Right cardiac atrium (tissue), 5 donors: ENCODE data around the gene FAM136A. TPM values are rescaled to one million over a fixed set of nuclear protein-coding genes. Genes with fewer than 3 reads are reported as not detected.
A peak's percentile ranks its signal among the peaks of the same experiment; 100 is the strongest.
"Not testable (repeated sequence)": the region's sequence is repeated elsewhere in the genome, so short reads cannot be mapped to it uniquely, and the experiment has no call there.

ENCODE experiments used
- ATAC-seq, 2 donors: fragments of 200-7000 bp; cut with Tn5 transposase; one replicate each; pipeline versions ENCODE4 v1.8.0 to v1.9.1; 2020; ENCODE audit warnings: moderate library complexity in 2 of 2, mild to moderate bottlenecking in 1 of 2
- DNase-seq, 3 donors: peaks; one replicate each; pipeline ENCODE4 v3.0.0-alpha.2; 2020
- H3K27ac ChIP-seq: one replicate; pipeline ENCODE4 v1.5.1; 2013; ENCODE audit warnings: mild to moderate bottlenecking, low read length, control low read depth, moderate library complexity
- H3K27me3 ChIP-seq: one replicate; pipeline ENCODE4 v1.6.1; 2013; ENCODE audit not compliant: control insufficient read depth, insufficient read depth
- H3K4me1 ChIP-seq: one replicate; pipeline ENCODE4 v1.6.1; 2013; ENCODE audit warnings: low read length; ENCODE audit not compliant: control insufficient read depth, insufficient read depth
- H3K4me3 ChIP-seq: one replicate; pipeline ENCODE4 v1.5.1; 2013; ENCODE audit warnings: low read length, control low read depth
- H3K9me3 ChIP-seq: one replicate; pipeline ENCODE4 v1.6.1; 2013; ENCODE audit warnings: low read length; ENCODE audit not compliant: control insufficient read depth
- WGBS: extraction: QIAGEN DNeasy Blood & Tissue Kit; methylation state at CpG from one replicate; pipeline ENCODE4 v1.1.7; 2013; 5-methylcytosine and 5-hydroxymethylcytosine counted together
- intact Hi-C, 4 donors: fragments of 100-400 bp; cut with DNase I; formaldehyde crosslinking; loops; one replicate each; pipeline versions ENCODE4 v1.11.0 to v1.14.0; 2022 to 2023
- polyA plus RNA-seq: library from polyadenylated mRNA; stranded (reverse); fragments of 200-250 nt; gene quantifications from one replicate; pipeline ENCODE4 v1.2.3, GENCODE V29; 2013
- total RNA-seq, 4 donors: library from RNA; stranded (reverse); fragmentation: NEBNext Ultra II Directional; extraction: Animal tissue kit (Norgen Biotek cat#: 25700); gene quantifications; one replicate each; pipeline ENCODE4 v1.2.1, GENCODE V29; 2021
- donor health status: healthy with polysubstance abuse.
- donor health status: DM: no; HTN: yes; CAD: no.
- donor health status: DM: no; HTN: no; CAD: no.
- donor health status: DM: no; HTN: yes; CAD: no; lungs with severe emphysema.
- donor health status: DM: yes; HTN: yes; CAD: no.

Gene FAM136A
- total and polyA plus RNA-seq, 5 donors = 17.2 to 26.0 (median 21.1) TPM

GRCh38 chr2:70328921-70329561 is 27.2 kb upstream of the FAM136A start:
- no peak overlapping the region for H3K27ac ChIP-seq
- H3K4me1 ChIP-seq = no peaks in the 10 kb centered on the region
- 59% methylated on average over 6 of the region's 6 CpGs for WGBS
- no peak overlapping the region for H3K4me3 ChIP-seq
- H3K9me3 ChIP-seq = no peaks in the 10 kb centered on the region
- no peak for DNase-seq
- intact Hi-C loops = no loop called here
- peak in 1 of 2 donors; percentile 41 for ATAC-seq
- no peaks in the 10 kb centered on the region for H3K27me3 ChIP-seq

DNA sequence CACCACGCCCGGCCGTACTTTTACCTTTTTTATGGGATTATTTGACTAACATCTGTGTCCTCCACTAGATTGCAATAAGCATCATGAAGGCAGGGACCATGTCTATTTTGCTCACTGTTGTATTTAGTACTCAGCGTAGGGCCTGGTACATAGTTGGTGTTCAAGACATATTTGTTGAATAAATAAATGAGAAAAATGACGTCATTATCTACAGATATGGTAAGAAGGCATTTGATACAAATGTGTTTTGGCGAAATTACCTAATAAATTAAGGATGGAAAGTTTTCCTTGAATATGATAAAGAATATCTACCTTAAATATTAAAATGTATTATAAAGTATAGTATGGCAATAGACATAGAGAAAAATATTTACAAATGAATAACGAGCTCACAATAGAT is 24.0 kb upstream of the FAM136A start:
- intact Hi-C loops = no loop called here
- Histone ChIP-seq H3K27me3 (no peaks in the 10 kb centered on the region), H3K4me1 (no peaks in the 10 kb centered on the region), H3K9me3 (no peaks in the 10 kb centered on the region), H3K4me3 (no peak overlapping the region), H3K27ac (no peak overlapping the region)
- 89% methylated on average over 7 of the region's 7 CpGs for WGBS
- ATAC-seq (no peak), DNase-seq (no peak)

- H3K9me3 ChIP-seq = no peaks in the 10 kb centered on the region
- intact Hi-C loops = no loop called here
- no peaks in the 10 kb centered on the region for H3K4me1 ChIP-seq
- WGBS = 55% methylated on average over 2 of the region's 2 CpGs
- H3K27me3 ChIP-seq = no peaks in the 10 kb centered on the region
- H3K27ac ChIP-seq = no peak overlapping the region
- no peak for ATAC-seq
- DNase-seq = no peak
- no peak overlapping the region for H3K4me3 ChIP-seq
Observed at GRCh38 chr2:70322518-70322917, 20.7 kb upstream of the FAM136A start.

DNA sequence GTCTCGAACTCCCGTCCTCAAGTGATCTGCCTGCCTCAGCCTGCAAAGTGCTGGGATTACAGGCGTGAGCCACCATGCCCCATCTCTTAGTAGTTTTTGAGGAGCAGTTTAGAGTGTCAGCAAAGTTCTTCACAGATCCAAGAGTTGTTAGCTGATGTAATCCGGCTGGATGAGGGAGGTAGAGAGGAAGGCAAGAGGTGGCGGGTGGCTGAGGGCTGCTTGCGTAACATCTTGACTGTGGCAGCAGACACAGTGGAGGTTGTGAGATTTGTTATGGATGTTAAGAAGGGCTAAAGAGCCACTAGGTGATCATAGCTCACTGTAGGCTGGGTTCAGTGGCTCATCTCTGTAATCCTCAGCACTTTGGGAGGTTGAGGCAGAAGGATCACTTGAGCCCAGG is 19.5 kb upstream of the FAM136A start:
- H3K4me1 ChIP-seq = no peaks in the 10 kb centered on the region
- no peak for DNase-seq
- WGBS = 74% methylated on average over 6 of the region's 6 CpGs

GRCh38 chr2:70314640-70315039 is 12.8 kb upstream of the FAM136A start:
- intact Hi-C loops = no loop called here
- WGBS = 71% methylated on average over 1 of the region's 1 CpG
- Histone ChIP-seq H3K27ac (no peak overlapping the region), H3K9me3 (no peaks in the 10 kb centered on the region), H3K4me3 (no peak overlapping the region), H3K4me1 (no peaks in the 10 kb centered on the region), H3K27me3 (no peaks in the 10 kb centered on the region)
- ATAC-seq (no peak), DNase-seq (no peak)

More for the DNA sequence above, 19.5 kb upstream of the FAM136A start:
- no peak overlapping the region for H3K4me3 ChIP-seq
- H3K27me3 ChIP-seq = no peaks in the 10 kb centered on the region
- ATAC-seq = no peak
- no peaks in the 10 kb centered on the region for H3K9me3 ChIP-seq
- intact Hi-C loops = no loop called here
- no peak overlapping the region for H3K27ac ChIP-seq

GRCh38 chr2:70312560-70312959 is 10.7 kb upstream of the FAM136A start:
- intact Hi-C loops = no loop called here
- DNase-seq = no peak
- Histone ChIP-seq H3K9me3 (no peaks in the 10 kb centered on the region), H3K27me3 (no peaks in the 10 kb centered on the region), H3K4me3 (no peak overlapping the region), H3K4me1 (no peaks in the 10 kb centered on the region), H3K27ac (no peak overlapping the region)
- no peak for ATAC-seq
- WGBS = 68% methylated on average over 1 of the region's 1 CpG

- ATAC-seq (no peak), DNase-seq (no peak)
- no peak overlapping the region for H3K4me3 ChIP-seq
- H3K27me3 ChIP-seq = no peaks in the 10 kb centered on the region
- WGBS = 78% methylated on average over 3 of the region's 3 CpGs
- no peaks in the 10 kb centered on the region for H3K9me3 ChIP-seq
- no peak overlapping the region for H3K27ac ChIP-seq
- intact Hi-C loops = no loop called here
- no peaks in the 10 kb centered on the region for H3K4me1 ChIP-seq
Observed at GRCh38 chr2:70310899-70311298, 9.0 kb upstream of the FAM136A start.

- no peak for ATAC-seq
- intact Hi-C loops = loop anchor here in 1 of 4 donors (10.0 kb wide), 1 partner anchor 339 kb away; no protein-coding TSS in a partner anchor
Observed at GRCh38 chr2:70305531-70305930, 3.7 kb upstream of the FAM136A start.

GRCh38 chr2:70304498-70304897 is 2.6 kb upstream of the FAM136A start:
- intact Hi-C loops = loop anchor here in 2 of 4 donors (5.0 to 10.0 kb wide), 2 partner anchors 340 to 343 kb away; no protein-coding TSS in a partner anchor
- 57% methylated on average over 4 of the region's 4 CpGs for WGBS
- no peak overlapping the region for H3K27ac ChIP-seq
- DNase-seq (no peak), ATAC-seq (no peak)
- H3K27me3 ChIP-seq = no peaks in the 10 kb centered on the region
- H3K4me3 ChIP-seq = no peak overlapping the region
- H3K9me3 ChIP-seq = no peaks in the 10 kb centered on the region
- no peaks in the 10 kb centered on the region for H3K4me1 ChIP-seq

More at GRCh38 chr2:70305531-70305930, 3.7 kb upstream of the FAM136A start:
- no peak overlapping the region for H3K27ac ChIP-seq
- H3K9me3 ChIP-seq = no peaks in the 10 kb centered on the region
- no peak overlapping the region for H3K4me3 ChIP-seq
- WGBS = 63% methylated on average over 3 of the region's 3 CpGs
- DNase-seq = no peak
- H3K27me3 ChIP-seq = no peaks in the 10 kb centered on the region
- H3K4me1 ChIP-seq = no peaks in the 10 kb centered on the region

DNA sequence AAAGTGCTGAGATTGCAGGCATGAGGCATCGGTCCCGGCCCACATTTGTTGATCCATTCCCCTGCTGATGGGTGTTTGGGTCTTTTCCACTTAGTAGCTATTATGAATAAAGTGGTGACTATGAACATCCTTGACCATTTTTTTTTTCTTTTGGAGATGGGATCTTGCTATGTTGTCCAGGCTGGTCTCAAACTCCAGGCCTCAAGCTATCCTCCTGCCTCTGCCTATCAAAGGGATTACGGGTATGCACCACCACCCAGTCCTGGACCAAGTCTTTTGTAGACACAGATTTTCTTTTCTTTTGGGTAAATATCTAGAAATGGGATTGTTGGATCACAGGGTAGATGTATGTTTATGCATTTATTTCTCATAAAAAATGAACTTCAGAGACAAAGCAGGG is 1.3 kb upstream of the FAM136A start:
- H3K4me1 ChIP-seq = no peaks in the 10 kb centered on the region
- no peak overlapping the region for H3K27ac ChIP-seq
- intact Hi-C loops = loop anchor here in 2 of 4 donors (5.0 to 10.0 kb wide), 2 partner anchors 342 to 344 kb away; no protein-coding TSS in a partner anchor
- WGBS = 90% methylated on average over 3 of the region's 3 CpGs
- H3K4me3 ChIP-seq = no peak overlapping the region
- DNase-seq (no peak), ATAC-seq (no peak)
- H3K9me3 ChIP-seq = no peaks in the 10 kb centered on the region
- no peaks in the 10 kb centered on the region for H3K27me3 ChIP-seq

DNA sequence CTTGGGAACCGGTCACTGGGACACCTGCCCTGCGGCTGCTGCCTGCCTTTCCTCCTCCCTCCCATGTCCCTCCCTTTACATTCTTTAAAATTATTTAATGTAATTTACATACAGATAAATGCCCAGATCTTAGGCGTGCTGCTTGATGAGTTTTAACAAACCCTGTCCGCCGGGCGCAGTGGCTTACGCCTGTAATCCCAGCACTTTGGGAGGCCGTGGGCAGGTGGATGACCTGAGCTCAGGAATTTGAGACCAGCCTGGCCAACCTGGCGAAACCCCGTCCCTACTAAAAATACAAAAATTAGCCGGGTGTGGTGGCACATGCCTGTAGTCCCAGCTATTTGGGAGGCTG is 304 bp upstream of the FAM136A start:
- not testable (repeated sequence) for H3K27me3 ChIP-seq, H3K9me3 ChIP-seq, DNase-seq, H3K4me1 ChIP-seq, ATAC-seq, H3K27ac ChIP-seq
- H3K4me3 ChIP-seq = peak overlapping the region; percentile 86
- intact Hi-C loops = loop anchor here in 2 of 4 donors (5.0 to 10.0 kb wide), 2 partner anchors 343 to 345 kb away; no protein-coding TSS in a partner anchor
- WGBS = 49% methylated on average over 11 of the region's 11 CpGs
